Pulmonary artery endothelial cell (primary cell): ENCODE measurements around the gene ATXN7L1. TPM values are rescaled to one million over a fixed set of nuclear protein-coding genes. Genes with fewer than 3 reads are reported as not detected.
"Not testable (repeated sequence)": the region's sequence is repeated elsewhere in the genome, so short reads cannot be mapped to it uniquely, and the experiment has no call there.

Experiments
- DNase-seq: peaks from one replicate; pipeline ENCODE4 v3.0.0-alpha.2; 2011; ENCODE audit warnings: low read depth, low spot score
- total RNA-seq: library from RNA; depleted of rRNA; stranded (reverse); fragments of >200 nt; gene quantifications from 2 replicates; pipeline ENCODE4 v1.2.3, GENCODE V29; 2014

ATXN7L1 gene
- total RNA-seq, 1 donor from 2014 or later: 2.8 TPM

DNA sequence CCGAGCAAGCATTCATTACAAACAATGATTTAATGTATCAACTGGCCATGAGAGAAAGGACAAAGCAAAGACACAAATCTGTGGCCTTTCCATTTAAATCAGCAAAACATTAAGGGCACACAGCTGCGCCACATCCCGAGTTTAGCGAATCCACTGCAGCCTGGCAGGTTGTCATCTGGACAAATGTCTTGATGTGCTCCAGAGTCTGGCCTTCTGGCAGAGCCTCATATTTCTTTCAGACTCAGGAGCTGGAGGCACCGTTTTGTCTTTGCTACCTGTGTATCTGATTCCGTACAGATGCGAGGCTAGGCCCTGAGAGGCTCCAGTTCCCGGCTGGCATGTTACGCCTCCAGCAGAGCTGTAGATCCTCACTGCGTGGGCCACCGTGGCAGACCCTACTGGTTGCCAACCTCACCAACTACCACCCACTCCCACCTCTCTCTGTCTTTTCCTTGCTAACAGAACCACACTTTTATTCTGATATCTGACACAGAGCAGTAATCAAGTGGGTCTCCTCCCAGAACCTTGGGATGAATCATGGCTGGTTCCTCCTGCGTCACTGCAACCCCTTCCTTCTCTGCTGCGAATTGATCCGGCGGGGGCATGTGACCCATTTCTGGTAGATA, 254.2 kb downstream of the ATXN7L1 start:
- no peak for DNase-seq

DNA sequence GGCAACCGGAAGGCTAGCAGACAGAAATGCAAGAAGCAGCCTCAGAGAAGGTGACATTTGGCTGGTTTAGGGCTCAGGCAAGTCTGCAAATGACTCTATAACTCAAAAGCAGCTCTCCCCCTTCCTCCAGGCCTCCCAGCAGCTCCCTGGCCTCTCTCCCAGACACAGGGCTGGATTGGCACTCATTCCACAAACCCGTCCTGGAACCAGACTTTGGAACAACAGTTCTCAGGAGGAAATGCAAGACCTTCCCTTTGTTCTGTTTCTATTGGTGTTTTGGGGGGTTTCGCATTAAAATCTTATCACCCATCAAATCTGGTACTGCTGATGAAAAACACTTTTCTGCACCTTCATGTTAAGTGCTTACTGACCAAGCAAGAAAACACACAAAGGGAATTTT, 254.8 kb downstream of the ATXN7L1 start:
- no peak for DNase-seq

DNA sequence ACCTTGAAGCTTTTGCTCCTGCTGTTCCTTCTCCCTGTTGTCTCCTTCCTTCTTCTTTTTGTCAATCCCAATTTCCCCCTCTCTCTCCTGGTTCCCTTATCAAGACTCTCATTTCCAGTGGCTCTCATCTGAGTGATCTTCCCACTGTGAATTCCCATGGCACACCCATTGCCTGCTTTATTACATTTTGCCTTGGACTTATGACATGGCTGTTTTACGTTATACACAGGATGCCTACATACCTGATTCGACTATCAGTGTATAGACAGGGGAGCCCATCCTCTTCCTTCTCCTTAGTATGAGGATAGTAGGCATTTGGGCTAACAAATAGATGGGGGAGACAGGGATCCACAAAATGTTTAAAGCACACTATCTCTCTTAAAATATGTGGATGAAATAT, 255.2 kb downstream of the ATXN7L1 start:
- no peak for DNase-seq

DNA sequence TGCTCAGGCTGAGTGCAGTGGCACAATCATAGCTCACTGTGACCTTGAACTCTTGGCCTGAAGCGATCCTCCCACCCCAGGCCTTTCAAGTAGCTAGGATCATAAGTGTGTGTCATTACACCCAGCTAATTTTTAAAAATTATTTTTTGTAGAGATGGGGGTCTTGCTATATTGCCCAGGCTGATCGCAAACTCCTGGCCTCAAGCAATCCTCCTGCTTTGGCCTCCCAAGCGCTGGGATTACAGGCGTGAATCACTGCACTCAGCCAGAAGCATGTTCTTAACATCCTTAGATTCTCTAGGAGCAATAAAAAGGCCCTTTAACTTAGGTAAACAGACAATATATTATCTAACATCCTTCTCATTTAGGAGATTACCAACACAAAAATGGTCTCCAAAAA, 256.8 kb downstream of the ATXN7L1 start:
- no peak for DNase-seq

DNA sequence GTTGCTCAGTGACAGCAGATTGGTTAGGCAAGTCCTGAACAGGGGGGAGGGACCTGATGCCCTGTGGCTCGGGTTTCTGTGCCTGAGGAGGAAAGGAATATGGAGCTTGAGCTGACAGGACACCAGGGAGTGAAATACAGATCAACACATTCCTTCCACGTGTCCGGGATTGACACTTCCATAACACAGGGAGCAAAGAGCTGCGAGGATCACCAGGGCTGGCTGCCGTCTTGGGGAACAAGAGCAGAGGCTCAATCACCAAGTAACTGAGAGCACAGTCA, 258.4 kb downstream of the ATXN7L1 start:
- DNase-seq: no peak

DNA sequence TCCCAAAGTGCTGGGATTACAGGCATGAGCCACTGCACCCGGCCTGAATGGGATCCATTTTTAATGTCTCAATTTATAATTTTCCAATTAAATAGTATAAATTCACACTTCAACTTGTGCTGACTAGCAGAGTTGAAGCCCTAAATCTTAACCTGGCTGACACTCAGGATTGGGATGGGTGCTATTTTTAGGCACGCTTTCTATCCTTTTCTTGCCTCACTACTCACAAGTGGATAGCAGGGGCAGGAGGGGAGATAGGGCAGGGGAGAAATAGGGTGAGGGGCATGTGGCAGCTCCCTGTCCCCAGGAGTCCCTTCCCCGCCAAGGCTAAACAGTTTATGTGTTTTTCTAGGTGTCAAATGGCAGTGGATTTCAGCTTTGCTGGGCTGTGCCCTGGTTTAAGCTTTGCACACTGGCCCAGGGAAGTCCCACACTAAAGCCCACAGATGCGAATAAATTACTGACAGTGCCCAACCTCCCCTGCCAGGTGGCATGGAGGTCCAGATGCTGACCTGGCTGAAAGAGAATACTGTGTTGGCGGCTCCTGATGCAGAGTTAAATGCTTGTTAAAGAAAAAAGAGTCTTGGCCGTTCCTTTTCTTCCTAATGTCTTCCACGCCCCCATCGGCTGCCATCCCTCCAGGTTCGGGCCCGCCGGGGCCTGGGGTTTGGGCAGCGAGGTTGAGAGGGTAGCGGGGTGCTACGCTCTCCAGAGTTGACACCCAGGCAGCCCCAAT, 259.0 kb downstream of the ATXN7L1 start:
- DNase-seq: no peak

DNA sequence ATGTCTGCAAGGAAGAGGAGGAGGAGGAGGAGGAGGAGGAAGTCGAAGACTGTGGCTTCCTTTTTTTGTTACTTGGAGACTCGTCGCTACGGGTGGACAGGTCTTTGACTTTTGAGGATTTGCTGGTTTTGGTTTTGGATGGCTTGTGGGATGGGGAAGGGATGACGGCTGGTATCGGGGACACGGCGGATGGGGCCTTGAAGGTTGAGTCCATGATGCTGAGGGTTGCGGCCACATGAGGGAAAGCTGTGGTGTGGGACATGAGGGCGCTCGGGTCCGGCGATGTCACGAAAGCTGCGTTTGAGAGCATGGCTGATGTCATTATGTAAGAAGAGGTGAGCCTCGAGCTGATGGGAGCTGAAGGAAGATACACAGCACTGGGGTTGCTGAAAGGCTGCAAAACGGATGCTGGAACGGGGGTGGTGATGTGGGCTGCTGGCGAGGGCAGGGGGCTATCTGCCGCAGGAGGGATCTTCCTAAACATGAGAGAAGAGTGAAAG, 262.0 kb downstream of the ATXN7L1 start:
- no peak for DNase-seq

DNA sequence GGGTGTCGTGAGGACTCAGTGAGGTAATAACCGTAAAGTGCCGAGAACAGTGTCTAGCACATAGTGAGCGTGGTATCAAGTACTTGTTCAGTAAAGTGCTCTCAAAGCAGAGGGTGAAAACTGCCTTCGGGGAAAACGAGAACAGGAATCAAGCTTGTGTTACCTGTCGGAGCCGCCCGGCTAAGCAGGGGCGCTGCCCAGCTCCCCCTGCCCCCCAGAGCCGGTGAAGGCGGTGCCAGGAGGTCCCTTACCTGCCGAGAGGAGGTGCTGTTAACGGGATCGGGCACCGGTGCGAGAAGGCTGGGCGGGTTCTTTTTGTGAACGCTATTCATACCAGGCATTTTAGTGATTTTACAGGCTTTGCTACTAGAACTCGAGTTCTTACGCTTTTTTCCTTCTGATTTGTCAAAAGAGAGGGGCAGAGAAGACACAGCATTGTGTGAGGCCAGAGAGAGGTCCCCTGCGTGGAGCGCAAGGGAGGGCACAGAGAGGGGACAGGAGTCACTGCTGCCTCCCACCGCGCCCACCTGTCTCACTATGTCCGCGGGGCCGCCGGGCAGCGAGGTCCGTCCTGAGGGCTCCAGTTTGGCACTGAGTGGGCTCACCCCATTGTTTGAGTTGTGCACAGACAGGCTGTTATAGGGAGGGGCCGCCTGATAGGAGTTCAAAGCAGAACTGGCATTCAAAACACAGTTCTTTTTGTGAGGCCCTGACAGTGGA, 262.6 kb downstream of the ATXN7L1 start:
- DNase-seq: no peak

DNA sequence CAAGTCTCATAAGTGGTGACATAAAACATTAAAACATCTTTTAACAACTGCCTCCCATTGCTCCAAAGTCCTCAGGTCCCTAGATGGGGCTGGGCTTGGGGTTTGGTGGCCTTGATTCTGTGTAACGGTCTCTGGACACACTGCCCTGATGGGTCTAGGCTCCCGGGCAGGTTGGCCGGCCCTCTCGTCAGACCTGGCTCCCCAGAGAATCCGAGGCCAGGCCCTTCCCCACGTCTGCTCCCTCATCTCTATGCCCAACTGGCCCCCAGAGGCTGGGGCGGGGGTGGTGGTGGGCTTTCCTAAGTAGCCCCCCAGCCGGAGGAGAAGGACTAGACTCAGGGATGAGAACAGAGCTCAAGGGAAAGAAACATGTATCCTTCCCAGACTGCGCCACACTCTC, 263.6 kb downstream of the ATXN7L1 start:
- DNase-seq: no peak

DNA sequence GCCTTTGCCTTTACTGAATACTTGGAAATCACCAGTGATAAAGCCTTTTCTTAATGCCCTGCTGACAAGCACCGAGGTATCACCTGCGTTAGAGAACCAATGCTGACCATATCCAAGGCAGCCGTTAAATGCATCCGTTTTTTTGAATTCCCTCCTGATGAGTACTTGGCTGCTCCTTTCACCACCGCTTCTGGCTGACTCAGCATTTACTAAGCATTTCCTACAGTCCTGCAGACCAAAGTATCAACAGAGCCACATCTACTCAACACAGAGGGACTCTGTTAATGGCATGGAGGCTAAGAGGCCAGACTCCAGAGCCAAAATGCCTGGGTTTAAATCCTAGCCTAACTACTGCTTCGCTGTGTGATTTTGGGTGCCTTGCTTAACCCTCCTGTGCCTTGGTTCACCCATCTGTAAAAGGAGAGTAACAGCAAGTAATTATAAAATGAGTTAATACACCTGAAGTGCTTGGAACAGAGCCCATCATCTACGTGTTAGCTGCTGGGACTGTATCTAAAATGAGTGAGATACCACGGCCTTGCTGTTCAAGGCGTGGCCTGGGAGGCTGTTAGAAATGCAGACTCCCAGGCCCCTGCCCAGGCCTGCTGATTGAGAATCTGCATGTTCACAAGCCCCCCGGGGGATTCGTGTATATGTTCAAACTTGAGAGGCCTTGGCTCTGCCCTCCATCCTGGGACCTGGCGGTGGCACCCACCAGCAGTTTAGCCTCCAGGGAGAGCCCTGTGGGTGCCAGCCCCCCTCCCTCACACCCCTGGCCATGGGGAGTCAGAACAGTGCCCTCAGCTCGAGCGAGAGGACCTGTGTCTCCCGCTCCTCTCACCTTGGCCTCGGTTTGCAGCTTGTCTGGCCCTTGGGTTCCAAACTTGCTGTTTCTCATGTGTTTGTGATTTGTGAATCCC, 264.3 kb downstream of the ATXN7L1 start:
- no peak for DNase-seq

DNA sequence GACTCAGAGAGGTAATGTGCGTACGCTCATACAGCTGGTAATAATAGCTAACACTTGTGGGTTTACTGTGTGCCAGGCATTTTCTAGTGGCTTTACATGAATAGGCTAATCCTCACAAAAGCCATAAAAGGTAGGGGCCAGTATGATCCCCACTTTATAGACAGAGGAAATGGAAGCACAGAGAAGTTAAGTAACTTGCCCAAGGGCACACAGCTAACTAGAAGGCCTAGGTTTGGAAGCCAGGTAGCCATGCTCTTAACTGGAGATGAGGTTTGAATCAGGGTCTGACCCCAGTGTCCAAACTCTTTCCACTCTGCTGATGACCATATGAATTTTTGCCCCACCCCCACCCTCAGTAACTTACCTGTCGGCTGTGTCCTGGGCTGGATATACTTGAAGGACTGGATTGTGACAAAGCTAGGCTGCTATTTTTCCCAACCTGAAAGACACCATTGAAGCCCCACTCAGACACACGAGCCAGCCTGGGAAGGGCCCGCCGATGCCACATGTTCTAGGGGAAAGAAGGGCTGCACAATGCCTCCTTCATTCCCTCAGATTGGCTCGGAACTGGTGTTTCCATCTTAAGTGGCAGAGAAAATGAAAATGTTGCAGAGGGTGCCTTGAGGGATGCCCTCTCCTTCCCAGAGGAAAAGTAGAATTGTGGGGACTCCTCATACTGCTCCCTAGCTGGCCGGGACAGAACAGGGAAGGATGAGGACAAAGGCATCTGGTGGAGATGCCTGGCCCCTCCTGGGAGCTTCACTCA, 266.1 kb downstream of the ATXN7L1 start:
- DNase-seq: no peak

DNA sequence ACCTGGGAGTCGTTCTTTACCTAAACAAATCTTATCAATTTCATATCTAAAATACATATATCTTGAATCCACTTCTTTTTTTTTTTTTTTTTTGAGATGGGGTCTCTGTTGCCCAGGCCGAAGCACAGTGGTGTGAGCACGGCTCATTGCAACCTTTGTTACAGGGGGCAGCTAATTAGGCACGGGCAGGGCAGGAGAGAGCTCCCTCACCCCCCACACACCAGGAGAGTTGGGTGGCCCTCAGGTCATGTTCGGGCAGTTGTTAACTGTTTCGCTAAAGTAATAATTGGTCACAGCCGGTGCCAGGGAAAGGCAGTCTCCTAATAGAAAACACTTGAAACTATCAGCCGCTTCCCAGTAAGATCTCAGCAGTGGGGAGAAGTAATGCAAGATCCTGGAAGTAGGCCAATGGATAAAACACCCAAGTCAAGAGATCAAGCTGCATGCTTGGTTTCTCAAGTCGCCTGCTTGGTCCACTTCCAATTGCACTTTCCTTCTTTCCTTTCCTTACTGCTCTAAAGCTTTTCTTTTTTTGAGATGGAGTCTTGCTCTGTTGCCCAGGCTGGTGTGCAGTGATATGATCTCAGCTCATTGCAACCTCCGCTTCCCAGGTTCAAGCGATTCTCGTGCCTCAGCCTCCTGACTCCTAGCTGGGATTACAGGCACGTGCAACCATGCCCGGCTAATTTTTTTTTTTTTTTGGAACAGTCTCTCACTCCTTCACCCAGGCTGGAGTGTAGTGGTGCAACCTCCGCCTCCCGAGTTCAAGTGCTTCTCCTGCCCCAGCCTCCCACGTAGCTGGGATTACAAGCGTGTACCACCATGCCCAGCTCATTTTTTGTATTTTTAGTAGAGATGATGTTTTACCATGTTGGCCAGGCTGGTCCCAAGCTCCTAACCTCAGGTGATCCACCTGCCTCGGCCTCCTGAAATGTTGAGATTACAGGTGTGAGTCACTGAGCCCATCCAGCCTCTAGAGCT, 273.8 kb downstream of the ATXN7L1 start:
- no peak for DNase-seq

DNA sequence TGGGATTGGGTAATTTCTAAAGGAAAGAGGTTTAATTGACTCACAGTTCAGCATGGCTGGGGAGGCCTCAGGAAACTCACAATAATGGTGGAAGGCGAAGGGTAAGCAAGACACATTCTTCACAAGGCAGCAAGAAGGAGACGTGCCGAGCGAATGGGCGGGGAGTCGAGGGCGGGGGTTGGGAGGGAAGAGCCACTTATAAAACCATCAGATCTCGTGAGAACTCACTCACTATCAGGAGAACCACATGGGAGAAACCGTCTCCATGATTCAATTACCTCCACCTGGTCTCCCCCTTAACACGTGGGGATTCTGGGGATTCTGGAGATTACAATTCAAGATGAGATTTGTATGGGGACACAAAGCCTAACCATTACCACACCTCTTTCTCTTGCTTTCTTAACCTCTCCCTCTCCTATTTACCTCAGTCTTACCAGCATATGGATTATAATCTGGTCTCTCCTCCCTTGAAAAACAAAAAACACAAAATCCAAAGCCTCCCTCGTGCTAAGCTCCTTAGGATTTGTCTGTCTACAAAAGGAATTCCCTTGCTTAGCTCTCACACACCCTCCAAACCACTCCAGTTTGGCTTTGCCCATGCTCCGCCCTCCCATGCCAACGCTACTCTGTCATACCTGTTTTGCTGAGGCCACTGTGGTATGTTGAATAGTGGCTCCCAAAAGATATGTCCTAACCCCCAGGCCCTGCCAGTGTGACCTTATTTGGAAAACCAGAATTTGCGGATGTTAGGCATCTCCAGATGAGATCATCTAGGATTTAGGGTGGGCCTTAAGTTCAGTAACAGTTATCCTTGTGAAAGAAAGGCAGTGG, 275.5 kb downstream of the ATXN7L1 start:
- no peak for DNase-seq

DNA sequence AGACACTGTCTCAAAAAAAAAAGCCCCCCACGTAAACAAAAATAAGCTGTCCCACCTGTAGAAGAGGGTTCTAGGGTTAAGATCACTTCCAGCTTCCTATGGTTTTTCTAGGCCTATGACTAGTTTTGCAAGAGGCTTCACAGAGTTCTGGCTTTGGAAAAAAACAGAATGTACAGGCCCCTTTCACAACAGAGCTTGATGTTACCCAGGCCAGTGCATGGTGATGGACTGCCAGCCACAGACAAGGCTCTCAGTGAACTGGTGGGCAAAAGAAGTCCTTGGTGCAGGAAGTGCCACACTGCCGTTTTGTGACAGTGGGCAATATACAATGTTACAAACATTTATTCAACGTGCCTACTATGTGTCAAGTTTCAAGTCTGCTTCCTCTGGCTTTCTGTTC, 276.8 kb downstream of the ATXN7L1 start:
- no peak for DNase-seq

DNA sequence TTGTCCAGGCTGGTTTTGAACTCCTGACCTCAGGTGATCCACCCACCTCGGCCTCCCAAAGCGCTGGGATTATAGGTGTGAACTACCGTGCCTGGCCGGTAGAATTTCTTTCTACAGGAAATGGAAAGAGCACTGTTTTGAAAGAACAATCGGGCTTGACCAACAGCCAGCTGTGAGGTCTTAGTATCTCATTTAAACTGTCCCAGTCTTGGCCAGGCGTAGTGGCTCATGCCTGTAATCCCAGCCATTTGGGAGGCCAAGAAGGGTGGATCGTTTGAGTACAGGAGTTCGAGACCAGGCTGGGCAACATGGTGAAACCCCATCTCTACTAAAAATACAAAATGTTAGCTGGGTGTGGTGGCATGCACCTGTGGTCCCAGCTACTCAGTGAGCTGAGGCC, 277.3 kb downstream of the ATXN7L1 start:
- DNase-seq: not testable (repeated sequence)

DNA sequence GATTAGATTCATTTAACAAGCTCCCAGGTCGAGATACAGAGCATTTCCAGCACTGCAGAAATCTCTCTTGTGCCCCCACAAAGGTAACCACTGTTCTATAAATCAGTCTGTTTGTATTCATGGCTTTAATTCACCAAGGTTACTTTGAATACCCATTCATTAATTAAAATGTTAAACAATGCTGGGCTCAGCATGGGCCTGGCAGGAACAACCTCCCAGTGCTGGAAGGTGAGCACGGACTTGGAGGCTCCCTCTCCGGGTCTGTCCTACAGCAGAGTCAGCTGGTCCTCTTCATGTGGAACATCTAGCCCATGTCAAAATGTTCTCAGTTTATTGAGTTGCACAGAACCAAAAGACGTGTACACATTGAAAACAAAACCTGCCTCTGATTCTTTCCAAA, 279.5 kb downstream of the ATXN7L1 start:
- DNase-seq: no peak

DNA sequence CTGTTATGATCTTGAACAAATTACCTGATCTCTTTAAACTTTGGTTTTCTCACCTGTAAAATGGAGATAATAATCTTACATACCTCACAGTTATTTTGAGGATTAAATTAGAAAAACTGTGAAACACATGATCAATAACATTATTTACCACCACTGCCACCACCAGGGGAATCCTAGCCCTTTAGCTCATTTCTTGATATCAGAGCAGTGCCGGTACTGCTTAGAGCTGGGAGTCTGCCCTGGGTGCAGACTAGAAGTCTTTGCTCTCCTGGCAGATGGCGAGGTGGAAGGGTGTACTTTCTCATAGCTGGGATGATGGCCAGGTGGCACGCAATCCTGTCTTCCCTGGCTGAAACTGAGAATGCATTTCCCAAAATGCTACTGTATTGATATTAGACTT, 282.4 kb downstream of the ATXN7L1 start:
- no peak for DNase-seq

DNA sequence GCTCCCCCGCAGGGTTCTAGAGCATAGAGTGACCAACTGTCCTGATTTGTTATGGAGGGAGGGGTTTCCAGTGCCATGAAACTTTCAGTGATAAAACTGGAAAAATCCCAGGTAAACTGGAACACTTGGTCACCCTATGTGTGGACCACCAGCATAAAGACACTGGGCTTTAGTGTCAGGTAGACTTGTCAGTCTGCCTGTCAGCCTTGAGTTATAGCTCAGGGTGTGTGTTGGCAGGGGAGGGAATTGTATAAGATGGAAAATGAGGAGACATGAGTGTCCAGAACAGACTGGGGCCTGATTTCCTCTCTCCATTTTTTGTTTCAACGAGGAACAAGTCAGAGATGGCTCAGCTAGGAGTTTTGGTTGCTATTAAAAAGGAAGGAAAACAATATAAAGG, 284.9 kb downstream of the ATXN7L1 start:
- DNase-seq: no peak

DNA sequence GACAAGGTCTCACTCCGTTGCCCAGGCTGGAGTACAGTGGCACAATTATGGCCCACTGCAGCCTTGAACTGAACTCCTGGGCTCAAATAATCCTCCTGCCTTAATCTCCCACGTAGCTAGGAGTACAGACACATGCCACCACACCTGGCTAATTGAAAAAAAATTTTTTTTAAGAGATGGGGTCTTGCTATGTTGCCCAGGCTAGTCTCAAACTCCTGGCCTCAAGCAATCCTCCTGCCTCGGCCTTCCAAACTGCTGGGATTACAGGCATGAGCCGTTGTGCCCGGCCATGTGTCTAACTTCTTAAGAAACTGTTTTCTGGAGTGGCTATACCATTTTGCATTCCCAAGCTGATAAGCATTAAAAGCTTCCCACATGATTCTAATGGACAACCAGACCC, 285.6 kb downstream of the ATXN7L1 start:
- no peak for DNase-seq
